Measurements from ENCODE around the gene TXNDC16.

TXNDC16 gene

DNA sequence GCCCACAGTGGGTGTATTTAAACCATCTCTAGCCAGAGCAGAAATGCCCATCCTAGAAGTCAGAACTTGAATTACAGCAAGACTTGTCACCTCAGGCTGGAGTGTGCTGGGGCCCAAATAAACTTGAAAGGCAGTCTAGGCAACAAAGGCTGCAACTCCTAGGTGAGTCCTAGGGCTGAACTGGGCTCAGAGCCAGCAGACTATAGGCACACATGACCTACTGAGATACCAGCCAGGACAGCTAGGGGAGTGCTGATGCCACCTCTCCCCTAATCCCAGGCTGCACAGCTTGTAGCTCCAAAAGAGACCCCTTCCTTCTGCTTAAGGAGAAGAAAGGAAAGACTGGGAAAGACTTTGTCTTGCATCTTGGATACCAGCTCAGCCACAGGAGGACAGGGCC is 106.0 kb downstream of the TXNDC16 start:
- TF ChIP-seq, protein P1, sequence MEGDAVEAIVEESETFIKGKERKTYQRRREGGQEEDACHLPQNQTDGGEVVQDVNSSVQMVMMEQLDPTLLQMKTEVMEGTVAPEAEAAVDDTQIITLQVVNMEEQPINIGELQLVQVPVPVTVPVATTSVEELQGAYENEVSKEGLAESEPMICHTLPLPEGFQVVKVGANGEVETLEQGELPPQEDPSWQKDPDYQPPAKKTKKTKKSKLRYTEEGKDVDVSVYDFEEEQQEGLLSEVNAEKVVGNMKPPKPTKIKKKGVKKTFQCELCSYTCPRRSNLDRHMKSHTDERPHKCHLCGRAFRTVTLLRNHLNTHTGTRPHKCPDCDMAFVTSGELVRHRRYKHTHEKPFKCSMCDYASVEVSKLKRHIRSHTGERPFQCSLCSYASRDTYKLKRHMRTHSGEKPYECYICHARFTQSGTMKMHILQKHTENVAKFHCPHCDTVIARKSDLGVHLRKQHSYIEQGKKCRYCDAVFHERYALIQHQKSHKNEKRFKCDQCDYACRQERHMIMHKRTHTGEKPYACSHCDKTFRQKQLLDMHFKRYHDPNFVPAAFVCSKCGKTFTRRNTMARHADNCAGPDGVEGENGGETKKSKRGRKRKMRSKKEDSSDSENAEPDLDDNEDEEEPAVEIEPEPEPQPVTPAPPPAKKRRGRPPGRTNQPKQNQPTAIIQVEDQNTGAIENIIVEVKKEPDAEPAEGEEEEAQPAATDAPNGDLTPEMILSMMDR (IDR thresholded peaks at IDR 0.05; ENCODE audit: low read depth, low read length), result no peak
- no peak for TF ChIP-seq MYC (IDR thresholded peaks at IDR 0.05; ENCODE audit: low read depth, low read length)
- TF ChIP-seq POLR2A (IDR thresholded peaks at IDR 0.05; ENCODE audit: extremely low read depth, insufficient read length), result no peak
- DNase-seq (ENCODE audit: low read depth), result no peak
- H3K4me3 ChIP-seq (ENCODE audit: low read depth, low read length), result no peak overlapping the region

DNA sequence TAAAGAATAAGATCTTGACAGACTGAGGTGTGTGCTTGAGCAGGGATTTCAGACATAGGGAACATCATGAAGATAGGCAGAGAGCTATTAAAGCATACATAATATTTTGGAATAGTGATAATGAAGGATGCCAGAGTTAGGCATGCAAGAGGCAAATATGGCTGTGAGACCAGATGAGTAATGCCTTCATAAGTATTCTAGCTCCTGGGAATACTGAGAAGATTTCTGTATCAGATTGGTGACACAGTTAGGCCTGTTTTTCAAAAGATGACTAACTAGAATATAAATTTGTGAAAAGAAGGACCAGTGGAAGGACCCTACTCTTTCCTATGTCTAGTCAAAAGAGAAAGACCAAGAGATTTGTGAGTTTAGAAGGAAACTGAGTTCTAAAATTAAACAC is 108.8 kb downstream of the TXNDC16 start:
- no peak for TF ChIP-seq POLR2A (IDR thresholded peaks at IDR 0.05; ENCODE audit: extremely low read depth, insufficient read length)
- TF ChIP-seq, protein P2, sequence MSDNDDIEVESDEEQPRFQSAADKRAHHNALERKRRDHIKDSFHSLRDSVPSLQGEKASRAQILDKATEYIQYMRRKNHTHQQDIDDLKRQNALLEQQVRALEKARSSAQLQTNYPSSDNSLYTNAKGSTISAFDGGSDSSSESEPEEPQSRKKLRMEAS (IDR thresholded peaks at IDR 0.05; ENCODE audit: low read depth, low read length), result no peak
- no peak for DNase-seq (ENCODE audit: low read depth)
- no peak overlapping the region for H3K4me3 ChIP-seq (ENCODE audit: low read depth, low read length)

DNA sequence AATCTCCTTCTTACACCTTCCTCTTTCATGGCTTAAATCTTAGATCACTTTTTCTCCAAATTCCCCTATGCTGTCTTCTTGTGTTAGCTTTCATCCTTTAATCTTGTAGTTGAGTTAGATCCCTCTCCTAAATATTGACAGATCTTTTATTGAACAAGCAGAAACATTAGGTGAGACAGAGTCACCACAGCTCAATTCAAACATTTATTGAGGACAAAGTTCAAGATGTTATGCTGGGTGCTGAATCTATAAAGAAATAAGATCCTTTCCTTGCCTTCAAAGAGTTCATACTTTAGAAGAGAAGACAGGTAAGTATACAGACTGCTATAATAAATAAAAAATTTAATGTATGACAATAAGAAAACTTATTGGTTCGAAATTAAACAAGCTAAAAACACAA is 109.7 kb downstream of the TXNDC16 start:
- no peak overlapping the region for H3K4me3 ChIP-seq (ENCODE audit: low read depth, low read length)
- TF ChIP-seq MYC (IDR thresholded peaks at IDR 0.05; ENCODE audit: low read depth, low read length), result no peak
- TF ChIP-seq, protein P1 (IDR thresholded peaks at IDR 0.05; ENCODE audit: low read depth, low read length), result no peak
- TF ChIP-seq POLR2A (IDR thresholded peaks at IDR 0.05; ENCODE audit: extremely low read depth, insufficient read length), result no peak
- TF ChIP-seq, protein P2 (IDR thresholded peaks at IDR 0.05; ENCODE audit: low read depth, low read length), result no peak
- DNase-seq (ENCODE audit: low read depth), result no peak

DNA sequence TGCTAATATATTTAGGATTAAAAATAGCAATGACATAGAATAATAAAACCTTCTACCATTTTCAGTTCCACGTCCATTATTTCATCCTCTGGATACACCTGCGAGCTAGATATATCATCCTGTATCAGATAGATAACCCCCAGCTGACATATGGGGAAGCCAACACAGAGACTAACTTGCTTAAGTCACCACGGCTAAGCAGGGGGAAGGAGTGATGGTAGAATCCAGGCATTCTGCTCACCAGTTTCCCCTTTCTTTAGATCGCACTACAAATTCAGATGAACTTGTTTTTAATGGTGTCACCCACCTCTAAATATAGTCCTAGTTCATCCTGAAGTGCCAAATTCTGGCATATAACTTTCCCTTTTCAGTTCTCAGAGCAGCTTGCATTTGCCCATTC is 110.1 kb downstream of the TXNDC16 start:
- TF ChIP-seq, protein P2 (IDR thresholded peaks at IDR 0.05; ENCODE audit: low read depth, low read length), result no peak
- no peak for TF ChIP-seq POLR2A (IDR thresholded peaks at IDR 0.05; ENCODE audit: extremely low read depth, insufficient read length)
- TF ChIP-seq MYC (IDR thresholded peaks at IDR 0.05; ENCODE audit: low read depth, low read length), result no peak
- TF ChIP-seq, protein P1 (IDR thresholded peaks at IDR 0.05; ENCODE audit: low read depth, low read length), result no peak
- DNase-seq (ENCODE audit: low read depth), result peak; percentile 3
- no peak overlapping the region for H3K4me3 ChIP-seq (ENCODE audit: low read depth, low read length)

DNA sequence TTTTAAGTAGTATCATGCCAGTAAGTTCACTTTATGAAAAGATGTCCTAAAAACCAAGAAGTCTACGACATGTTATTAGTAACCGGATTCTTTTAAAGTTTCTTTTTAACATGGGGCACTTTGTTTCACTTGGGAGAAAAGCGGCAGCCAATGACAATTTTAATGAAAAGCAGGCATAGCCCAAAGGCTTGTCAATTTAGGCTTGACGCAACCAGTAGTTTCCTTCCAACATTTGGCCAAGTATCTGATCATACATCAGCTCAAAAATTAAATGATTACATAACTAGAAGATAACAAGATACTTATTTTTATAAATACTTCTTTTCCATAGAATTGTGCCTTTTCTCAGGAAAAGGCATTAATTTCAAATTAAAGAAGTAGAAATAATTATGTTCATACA is 112.8 kb downstream of the TXNDC16 start:
- no peak for DNase-seq (ENCODE audit: low read depth)
- no peak overlapping the region for H3K4me3 ChIP-seq (ENCODE audit: low read depth, low read length)
- TF ChIP-seq, protein P1 (IDR thresholded peaks at IDR 0.05; ENCODE audit: low read depth, low read length), result no peak
- TF ChIP-seq, protein P2 (IDR thresholded peaks at IDR 0.05; ENCODE audit: low read depth, low read length), result no peak
- TF ChIP-seq MYC (IDR thresholded peaks at IDR 0.05; ENCODE audit: low read depth, low read length) (no peak), POLR2A (IDR thresholded peaks at IDR 0.05; ENCODE audit: extremely low read depth, insufficient read length) (no peak)

DNA sequence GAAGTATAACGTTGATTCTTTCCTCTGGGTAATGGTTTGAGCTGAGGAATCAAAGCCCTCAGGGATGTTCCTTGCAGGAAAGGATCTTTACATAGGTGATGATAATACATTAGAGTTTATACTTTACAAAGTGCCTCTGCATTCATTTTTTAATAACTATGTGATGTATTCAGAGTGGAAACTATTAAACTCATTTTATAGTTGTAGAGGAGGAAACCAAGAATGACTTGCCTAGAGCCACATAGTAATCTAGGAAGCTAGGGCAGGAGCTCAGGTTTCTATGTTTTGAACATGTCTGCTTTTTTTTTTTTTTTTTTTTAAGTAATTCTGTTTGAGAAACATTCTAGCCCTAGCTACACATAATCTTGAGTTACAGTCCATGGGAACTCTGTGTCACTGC is 117.3 kb downstream of the TXNDC16 start:
- no peak overlapping the region for H3K4me3 ChIP-seq (ENCODE audit: low read depth, low read length)
- no peak for TF ChIP-seq POLR2A (IDR thresholded peaks at IDR 0.05; ENCODE audit: extremely low read depth, insufficient read length)
- TF ChIP-seq, protein P2 (IDR thresholded peaks at IDR 0.05; ENCODE audit: low read depth, low read length), result no peak
- TF ChIP-seq, protein P1 (IDR thresholded peaks at IDR 0.05; ENCODE audit: low read depth, low read length), result no peak
- no peak for TF ChIP-seq MYC (IDR thresholded peaks at IDR 0.05; ENCODE audit: low read depth, low read length)
- DNase-seq (ENCODE audit: low read depth), result no peak
